Right hindlimb (tissue), 1 donor: ENCODE results near the gene RELA.
A peak's percentile ranks its signal among the peaks of the same experiment; 100 is the strongest.
"Not testable (repeated sequence)": the region's sequence is repeated elsewhere in the genome, so short reads cannot be mapped to it uniquely, and the experiment has no call there.

ENCODE experiments used
- DNase-seq: peaks from one replicate; pipeline ENCODE4 v3.0.0-alpha.2; 2018

RELA gene

GRCh38 chr11:65663639-65664200 is 1.0 kb upstream of the RELA start:
- peak; percentile 79 for DNase-seq

- DNase-seq = no peak
Observed at GRCh38 chr11:65662247-65662798, 393 bp downstream of the RELA start.

GRCh38 chr11:65661599-65662246 is 993 bp downstream of the RELA start:
- no peak for DNase-seq

GRCh38 chr11:65660908-65661307 is 1.8 kb downstream of the RELA start:
- DNase-seq = not testable (repeated sequence)

- no peak for DNase-seq
Observed at GRCh38 chr11:65660038-65660437, 2.7 kb downstream of the RELA start.

- peak; percentile 19 for DNase-seq
Observed at GRCh38 chr11:65658174-65659021, 4.3 kb downstream of the RELA start.

GRCh38 chr11:65657426-65657825 is 5.3 kb downstream of the RELA start:
- DNase-seq = no peak

- DNase-seq = no peak
Observed at GRCh38 chr11:65655570-65656332, 7.0 kb downstream of the RELA start.

- DNase-seq = peak; percentile 61
Observed at GRCh38 chr11:65654375-65655349, 8.1 kb downstream of the RELA start.

- peak; percentile 55 for DNase-seq
Observed at GRCh38 chr11:65653229-65654225, 9.2 kb downstream of the RELA start.

GRCh38 chr11:65652511-65653228 is 10.0 kb downstream of the RELA start:
- peak; percentile 96 for DNase-seq

GRCh38 chr11:65651589-65652510 is 10.9 kb downstream of the RELA start:
- DNase-seq = peak; percentile 64

- DNase-seq = no peak
Observed at GRCh38 chr11:65651339-65651588, 11.5 kb downstream of the RELA start.

- no peak for DNase-seq
Observed at GRCh38 chr11:65650547-65651338, 12.0 kb downstream of the RELA start.

- DNase-seq = peak; percentile 27
Observed at GRCh38 chr11:65649656-65650546, 12.8 kb downstream of the RELA start.

GRCh38 chr11:65648997-65649493 is 13.7 kb downstream of the RELA start:
- peak; percentile 59 for DNase-seq
